Upper lobe of left lung (tissue), 4 donors: ENCODE measurements around the gene ST7.

ENCODE experiments used
- EP300 ChIP-seq, 4 donors: sonication (generic); formaldehyde crosslinking; IDR thresholded peaks; one replicate each; pipeline ENCODE4 v1.5.1; 2017; ENCODE audit warnings: antibody characterized with exemption in 4 of 4, control low read depth in 2 of 4
- POLR2A ChIP-seq, 4 donors: fragments of 450-650 bp; IDR thresholded peaks; one replicate each; pipeline ENCODE4 v1.5.1; 2016 to 2017; ENCODE audit warnings: antibody characterized with exemption in 4 of 4, mild to moderate bottlenecking in 2 of 4
- POLR2AphosphoS5 ChIP-seq, 2 donors: sonication (generic); formaldehyde crosslinking; IDR thresholded peaks; one replicate each; pipeline ENCODE4 v1.5.1; 2017; ENCODE audit warnings: antibody characterized with exemption in 2 of 2
- TF ChIP-seq, protein P1 (sequence below), 6 experiments: fragments of 450-650 bp in 4 of 6; fragments of 200-600 bp in 2 of 6; sonication (generic) in 2 of 6; IDR thresholded peaks; one replicate each; pipeline ENCODE4 v1.5.1; 2016 to 2019; ENCODE audit warnings: antibody characterized with exemption in 6 of 6

GRCh38 chr7:117053432-117053831 is 100.1 kb downstream of the ST7 start:
- TF ChIP-seq POLR2AphosphoS5 (IDR thresholded peaks at IDR 0.05) (no peak), POLR2A (IDR thresholded peaks at IDR 0.05) (no peak), EP300 (IDR thresholded peaks at IDR 0.05) (no peak)
- TF ChIP-seq, protein P1, sequence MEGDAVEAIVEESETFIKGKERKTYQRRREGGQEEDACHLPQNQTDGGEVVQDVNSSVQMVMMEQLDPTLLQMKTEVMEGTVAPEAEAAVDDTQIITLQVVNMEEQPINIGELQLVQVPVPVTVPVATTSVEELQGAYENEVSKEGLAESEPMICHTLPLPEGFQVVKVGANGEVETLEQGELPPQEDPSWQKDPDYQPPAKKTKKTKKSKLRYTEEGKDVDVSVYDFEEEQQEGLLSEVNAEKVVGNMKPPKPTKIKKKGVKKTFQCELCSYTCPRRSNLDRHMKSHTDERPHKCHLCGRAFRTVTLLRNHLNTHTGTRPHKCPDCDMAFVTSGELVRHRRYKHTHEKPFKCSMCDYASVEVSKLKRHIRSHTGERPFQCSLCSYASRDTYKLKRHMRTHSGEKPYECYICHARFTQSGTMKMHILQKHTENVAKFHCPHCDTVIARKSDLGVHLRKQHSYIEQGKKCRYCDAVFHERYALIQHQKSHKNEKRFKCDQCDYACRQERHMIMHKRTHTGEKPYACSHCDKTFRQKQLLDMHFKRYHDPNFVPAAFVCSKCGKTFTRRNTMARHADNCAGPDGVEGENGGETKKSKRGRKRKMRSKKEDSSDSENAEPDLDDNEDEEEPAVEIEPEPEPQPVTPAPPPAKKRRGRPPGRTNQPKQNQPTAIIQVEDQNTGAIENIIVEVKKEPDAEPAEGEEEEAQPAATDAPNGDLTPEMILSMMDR (IDR thresholded peaks at IDR 0.05): no peak
